HG03575 (cell line): ENCODE measurements around the gene CLCA2.

Experiments
- ATAC-seq: cut with Tn5 transposase; IDR thresholded peaks from one replicate; pipeline ENCODE4 v1.9.1; 2021; ENCODE audit not compliant: unreplicated experiment, insufficient number of reproducible peaks, low FRiP score; ENCODE audit errors: extremely low read depth

CLCA2 gene

GRCh38 chr1:86503406-86504136, 79.6 kb downstream of the CLCA2 start:
- ATAC-seq: no peak

GRCh38 chr1:86504137-86504479, 80.1 kb downstream of the CLCA2 start:
- no peak for ATAC-seq

GRCh38 chr1:86504895-86505563, 81.1 kb downstream of the CLCA2 start:
- ATAC-seq: no peak

GRCh38 chr1:86505564-86505902, 81.6 kb downstream of the CLCA2 start:
- no peak for ATAC-seq
